Measurements from ENCODE around the gene IGLL5. TPM values are rescaled to one million over a fixed set of nuclear protein-coding genes. Genes with fewer than 3 reads are reported as not detected.

Gene IGLL5
- total and polyA plus RNA-seq, 2 donors (not counting 3 experiments of a cell fraction or from before 2014, with no cell fraction given) = not detected

- intact Hi-C loops (cut with micrococcal nuclease) (no loop called here), dilution Hi-C loops (cut with MboI; ENCODE audit: extremely low pct_ligation_motif_present, low sequenced_read_pairs) (no loop called here)
- ChIA-PET CTCF (no interaction called here), POLR2A (no interaction called here)
- no peak overlapping the region for H3K4me3 ChIP-seq (replicated peaks in 1 of 3; ENCODE audit: insufficient read depth in 1 of 3, low read depth in 1 of 3, low read length in 3 of 3)
- no peaks in the 10 kb centered on the region for H3K79me2 ChIP-seq (ENCODE audit: control insufficient read depth, insufficient read depth, low read length)
- no peak overlapping the region for H3K9ac ChIP-seq (replicated peaks; ENCODE audit: extremely low read depth, insufficient read depth, low read length)
- FAIRE-seq (no peak), DNase-seq (ENCODE audit: low read depth, low spot score) (no peak)
- H3K9me1 ChIP-seq (replicated peaks; ENCODE audit: control insufficient read depth, extremely low read depth, insufficient read depth, low read length) = no peaks in the 10 kb centered on the region
- TF ChIP-seq POLR2AphosphoS5 (IDR thresholded peaks at IDR 0.05; ENCODE audit: insufficient read depth, low read depth, low read length) = no peak
- TF ChIP-seq MAX (IDR thresholded peaks at IDR 0.05; ENCODE audit: insufficient read depth, insufficient read length) = no peak
- TF ChIP-seq MYC (IDR thresholded peaks at IDR 0.05; ENCODE audit: low read depth, low read length) = no peak
- TF ChIP-seq POLR2A (IDR thresholded peaks at IDR 0.05; ENCODE audit: low read depth, low read length) = no peak
- no peak for TF ChIP-seq JUN (IDR thresholded peaks at IDR 0.05; ENCODE audit: borderline replicate concordance, insufficient read depth, insufficient read length, low read depth)
- no peaks in the 10 kb centered on the region for H4K20me1 ChIP-seq (replicated peaks; ENCODE audit: control insufficient read depth, extremely low read depth, insufficient read depth, low read length)
- H3K27me3 ChIP-seq (ENCODE audit: control insufficient read depth in 2 of 2, insufficient read depth in 2 of 2, low read length in 2 of 2) = no peaks in the 10 kb centered on the region
- H2AFZ ChIP-seq (ENCODE audit: low read depth, low read length) = no peak overlapping the region
- H3K27ac ChIP-seq (ENCODE audit: insufficient read depth, low read depth, low read length) = no peak overlapping the region
- no peaks in the 10 kb centered on the region for H3K4me1 ChIP-seq (ENCODE audit: control insufficient read depth, extremely low read depth, insufficient read depth, low read length)
- BruUV-seq (replicated peaks) = no TSS peak
- H3K9me3 ChIP-seq (replicated peaks; ENCODE audit: control insufficient read depth, insufficient read depth, low read length) = no peaks in the 10 kb centered on the region
- no peak overlapping the region for H3K4me2 ChIP-seq (ENCODE audit: insufficient read depth, low read length)
- no peaks in the 10 kb centered on the region for H3K36me3 ChIP-seq (ENCODE audit: control insufficient read depth in 2 of 2, extremely low read depth in 1 of 2, insufficient read depth in 2 of 2, low read length in 2 of 2)
Measured at GRCh38 chr22:22930222-22930497, 42.5 kb downstream of the IGLL5 start.

- dilution Hi-C loops (cut with MboI; ENCODE audit: extremely low pct_ligation_motif_present, low sequenced_read_pairs) = no loop called here
- Histone ChIP-seq H3K4me3 (replicated peaks in 1 of 3; ENCODE audit: insufficient read depth in 1 of 3, low read depth in 1 of 3, low read length in 3 of 3) (no peak overlapping the region), H3K9me3 (replicated peaks; ENCODE audit: control insufficient read depth, insufficient read depth, low read length) (no peaks in the 10 kb centered on the region), H3K36me3 (ENCODE audit: control insufficient read depth in 2 of 2, extremely low read depth in 1 of 2, insufficient read depth in 2 of 2, low read length in 2 of 2) (no peaks in the 10 kb centered on the region), H3K9ac (replicated peaks; ENCODE audit: extremely low read depth, insufficient read depth, low read length) (no peak overlapping the region), H3K9me1 (replicated peaks; ENCODE audit: control insufficient read depth, extremely low read depth, insufficient read depth, low read length) (no peaks in the 10 kb centered on the region), H3K79me2 (ENCODE audit: control insufficient read depth, insufficient read depth, low read length) (no peaks in the 10 kb centered on the region), H3K4me2 (ENCODE audit: insufficient read depth, low read length) (no peak overlapping the region), H3K27me3 (ENCODE audit: control insufficient read depth in 2 of 2, insufficient read depth in 2 of 2, low read length in 2 of 2) (no peaks in the 10 kb centered on the region), H2AFZ (ENCODE audit: low read depth, low read length) (no peak overlapping the region), H3K27ac (ENCODE audit: insufficient read depth, low read depth, low read length) (no peak overlapping the region), H3K4me1 (ENCODE audit: control insufficient read depth, extremely low read depth, insufficient read depth, low read length) (no peaks in the 10 kb centered on the region), H4K20me1 (replicated peaks; ENCODE audit: control insufficient read depth, extremely low read depth, insufficient read depth, low read length) (no peaks in the 10 kb centered on the region)
- CTCF ChIA-PET = interaction anchor here (0.6 kb wide), 1 partner anchor 47 kb away, joined by 3 read pairs; no protein-coding TSS in a partner anchor
- TF ChIP-seq FOS (IDR thresholded peaks at IDR 0.05; ENCODE audit: borderline replicate concordance, insufficient read depth, low read length) = no peak
- POLR2A ChIA-PET = no interaction called here
- no peak for DNase-seq (ENCODE audit: low read depth, low spot score)
- no peak for FAIRE-seq
- no TSS peak for BruUV-seq (replicated peaks)
- intact Hi-C loops (cut with micrococcal nuclease) = no loop called here
Measured at GRCh38 chr22:22930571-22931556, 43.2 kb downstream of the IGLL5 start.

Data from endothelial cell of umbilical vein (primary cell).